Measurements from ENCODE around the gene PIP5KL1. TPM values are rescaled to one million over a fixed set of nuclear protein-coding genes. Genes with fewer than 3 reads are reported as not detected.

PIP5KL1 gene
- total RNA-seq, 4 donors from 2014 or later, result 0.82 to 3.0 (median 1.3) TPM

DNA sequence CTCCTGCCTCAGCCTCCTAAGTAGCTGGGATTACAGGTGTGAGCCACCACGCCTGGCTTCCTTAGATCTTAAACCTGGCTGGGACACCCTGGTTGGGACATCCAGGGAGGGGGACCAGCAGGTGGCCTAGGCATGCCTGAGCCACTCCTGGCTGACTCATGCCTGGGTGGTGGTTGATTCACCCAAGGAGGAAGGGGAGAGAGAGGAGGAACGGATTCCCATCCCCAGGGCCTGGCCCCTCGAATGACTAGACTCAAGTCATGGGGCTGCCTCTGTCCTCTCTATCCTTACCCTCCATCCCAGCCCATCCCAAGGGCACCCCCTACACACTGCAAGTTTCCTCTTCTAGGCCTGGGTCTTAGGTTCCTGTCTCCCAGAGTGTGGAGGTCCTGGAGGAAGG, 37.5 kb upstream of the PIP5KL1 start:
- TF ChIP-seq, protein P1, sequence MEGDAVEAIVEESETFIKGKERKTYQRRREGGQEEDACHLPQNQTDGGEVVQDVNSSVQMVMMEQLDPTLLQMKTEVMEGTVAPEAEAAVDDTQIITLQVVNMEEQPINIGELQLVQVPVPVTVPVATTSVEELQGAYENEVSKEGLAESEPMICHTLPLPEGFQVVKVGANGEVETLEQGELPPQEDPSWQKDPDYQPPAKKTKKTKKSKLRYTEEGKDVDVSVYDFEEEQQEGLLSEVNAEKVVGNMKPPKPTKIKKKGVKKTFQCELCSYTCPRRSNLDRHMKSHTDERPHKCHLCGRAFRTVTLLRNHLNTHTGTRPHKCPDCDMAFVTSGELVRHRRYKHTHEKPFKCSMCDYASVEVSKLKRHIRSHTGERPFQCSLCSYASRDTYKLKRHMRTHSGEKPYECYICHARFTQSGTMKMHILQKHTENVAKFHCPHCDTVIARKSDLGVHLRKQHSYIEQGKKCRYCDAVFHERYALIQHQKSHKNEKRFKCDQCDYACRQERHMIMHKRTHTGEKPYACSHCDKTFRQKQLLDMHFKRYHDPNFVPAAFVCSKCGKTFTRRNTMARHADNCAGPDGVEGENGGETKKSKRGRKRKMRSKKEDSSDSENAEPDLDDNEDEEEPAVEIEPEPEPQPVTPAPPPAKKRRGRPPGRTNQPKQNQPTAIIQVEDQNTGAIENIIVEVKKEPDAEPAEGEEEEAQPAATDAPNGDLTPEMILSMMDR (IDR thresholded peaks at IDR 0.05), result no peak
- ATAC-seq (ENCODE audit: low FRiP score), result peak; percentile 22
- DNase-seq (ENCODE audit: low spot score), result no peak

DNA sequence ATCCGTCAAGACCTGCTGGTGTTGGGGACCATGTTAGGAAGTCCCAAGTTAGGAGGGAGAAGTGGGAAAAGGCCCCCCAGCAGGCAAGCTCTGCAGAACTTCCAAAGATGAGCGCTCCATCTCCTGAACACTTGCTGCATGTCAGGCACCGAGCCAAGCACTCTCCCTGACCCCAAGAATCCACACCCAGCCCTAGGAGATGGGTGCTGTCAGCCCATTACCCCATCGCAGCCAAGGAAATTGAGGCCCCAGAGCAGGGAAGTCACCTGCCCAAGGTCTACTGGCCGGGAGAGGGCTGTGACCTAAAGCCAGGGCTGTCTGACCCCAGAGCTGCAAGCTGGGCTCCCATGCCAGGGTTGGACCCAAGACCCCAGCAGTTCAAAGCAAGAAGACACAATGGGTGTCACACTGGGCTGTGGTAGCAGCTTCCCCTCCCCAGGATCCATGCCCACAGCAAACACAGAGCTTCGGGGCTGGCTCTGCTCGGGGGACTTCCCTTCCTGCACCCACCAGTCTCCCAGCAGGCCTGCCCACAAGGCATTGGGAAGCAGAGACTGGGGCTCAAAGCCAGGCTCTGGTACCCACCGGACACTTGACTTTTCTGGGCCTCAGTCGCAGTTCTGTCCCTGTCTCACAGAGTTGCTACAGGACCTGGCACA, 36.7 kb upstream of the PIP5KL1 start:
- DNase-seq (ENCODE audit: low spot score) (no peak), ATAC-seq (ENCODE audit: low FRiP score) (no peak)
- TF ChIP-seq, protein P1 (IDR thresholded peaks at IDR 0.05), result no peak

- ATAC-seq (ENCODE audit: low FRiP score) (no peak), DNase-seq (ENCODE audit: low spot score) (no peak)
- TF ChIP-seq, protein P1 (IDR thresholded peaks at IDR 0.05), result no peak
Observed at GRCh38 chr9:127966416-127967150, 36.0 kb upstream of the PIP5KL1 start.

GRCh38 chr9:127965953-127966352, 35.4 kb upstream of the PIP5KL1 start:
- DNase-seq (ENCODE audit: low spot score) (no peak), ATAC-seq (ENCODE audit: low FRiP score) (peak; percentile 44)
- TF ChIP-seq, protein P1 (IDR thresholded peaks at IDR 0.05), result no peak

- TF ChIP-seq, protein P1 (IDR thresholded peaks at IDR 0.05), result no peak
- no peak for DNase-seq (ENCODE audit: low spot score)
- no peak for ATAC-seq (ENCODE audit: low FRiP score)
Observed at GRCh38 chr9:127963359-127964064, 32.9 kb upstream of the PIP5KL1 start.

DNA sequence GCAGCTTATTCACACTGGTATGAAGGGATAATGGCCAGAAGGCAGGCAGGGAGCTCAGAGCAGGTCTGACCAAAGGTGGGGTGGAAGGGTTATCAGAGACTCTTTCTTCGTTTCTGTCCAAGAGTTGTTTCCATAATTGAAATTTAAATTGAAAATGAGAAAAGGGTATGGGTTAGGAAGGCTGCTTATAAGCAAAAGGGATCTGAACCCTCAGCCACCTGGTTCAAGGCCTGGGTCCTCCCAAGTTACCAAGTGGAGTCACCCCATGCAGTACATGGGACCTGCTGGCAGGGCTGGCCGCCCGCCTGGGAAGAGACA, 32.4 kb upstream of the PIP5KL1 start:
- TF ChIP-seq, protein P1 (IDR thresholded peaks at IDR 0.05), result no peak
- no peak for DNase-seq (ENCODE audit: low spot score)
- ATAC-seq (ENCODE audit: low FRiP score), result no peak
